Measurements from ENCODE around the gene CLEC11A.
"Not testable (repeated sequence)": the region's sequence is repeated elsewhere in the genome, so short reads cannot be mapped to it uniquely, and the experiment has no call there.

The CLEC11A gene

DNA sequence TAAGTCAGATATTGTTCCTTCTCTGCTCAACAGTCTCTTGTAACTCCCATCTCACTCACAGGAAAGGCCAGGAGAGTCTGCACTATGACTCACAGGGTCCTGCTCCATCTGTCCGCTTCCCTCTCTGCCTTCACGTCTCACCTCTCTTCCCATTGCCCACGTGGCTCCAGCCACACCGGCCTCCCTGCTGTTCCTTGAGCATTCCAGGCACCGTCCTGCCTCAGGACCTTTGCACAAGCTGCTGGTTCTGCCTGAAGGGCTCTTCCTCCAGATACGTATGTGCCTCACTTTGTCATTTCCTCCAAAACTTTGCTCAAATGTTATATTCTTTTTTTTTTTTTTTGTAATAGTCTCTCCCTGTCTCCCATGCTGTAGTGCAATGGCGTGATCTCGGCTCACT, 33.1 kb downstream of the CLEC11A start:
- DNase-seq: not testable (repeated sequence)

- not testable (repeated sequence) for DNase-seq
Measured at GRCh38 chr19:50757624-50758023, 34.5 kb downstream of the CLEC11A start.

GRCh38 chr19:50759076-50759475, 35.9 kb downstream of the CLEC11A start:
- DNase-seq: not testable (repeated sequence)

DNA sequence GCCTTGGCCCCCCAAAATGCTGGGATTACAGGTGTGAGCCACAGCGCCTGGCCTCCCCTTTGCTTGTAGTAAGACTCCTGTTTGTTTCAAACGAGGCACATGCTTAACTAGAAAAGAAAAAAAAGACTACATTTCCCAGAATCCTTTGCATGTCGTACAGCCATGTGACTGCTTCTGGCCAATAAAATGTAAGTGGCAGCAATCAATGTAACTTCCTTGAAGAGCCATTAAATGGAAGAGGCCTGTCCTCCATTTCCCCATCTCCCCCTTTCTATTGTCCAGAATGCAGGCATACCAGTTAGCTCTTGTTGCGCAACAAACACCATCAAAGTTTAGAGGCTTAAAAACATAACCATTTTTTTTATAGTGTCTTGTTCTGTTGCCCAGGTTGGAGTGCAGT, 36.7 kb downstream of the CLEC11A start:
- DNase-seq: no peak

- DNase-seq: not testable (repeated sequence)
Measured at GRCh38 chr19:50761501-50761900, 38.3 kb downstream of the CLEC11A start.

DNA sequence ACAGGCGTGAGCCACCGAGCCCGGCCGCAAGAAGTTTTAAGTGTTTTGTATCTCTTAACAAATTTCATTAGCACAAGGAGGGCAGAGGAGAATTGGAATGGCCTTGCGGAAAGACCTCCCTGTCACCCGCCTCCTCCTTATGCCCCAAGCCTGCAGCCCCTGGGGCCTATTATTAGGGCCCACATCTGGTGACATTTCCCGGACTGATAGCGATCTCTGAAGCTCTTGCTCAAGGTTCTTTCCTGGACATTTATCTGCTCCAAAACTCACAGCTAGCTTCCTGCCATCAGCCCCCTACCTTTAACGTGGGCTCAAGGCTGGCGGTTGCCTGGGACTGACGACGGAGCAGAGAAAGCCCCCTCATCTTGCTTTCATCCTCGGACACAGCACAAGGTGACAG, 40.4 kb downstream of the CLEC11A start:
- DNase-seq: not testable (repeated sequence)

GRCh38 chr19:50764409-50764808, 41.2 kb downstream of the CLEC11A start:
- DNase-seq: no peak

DNA sequence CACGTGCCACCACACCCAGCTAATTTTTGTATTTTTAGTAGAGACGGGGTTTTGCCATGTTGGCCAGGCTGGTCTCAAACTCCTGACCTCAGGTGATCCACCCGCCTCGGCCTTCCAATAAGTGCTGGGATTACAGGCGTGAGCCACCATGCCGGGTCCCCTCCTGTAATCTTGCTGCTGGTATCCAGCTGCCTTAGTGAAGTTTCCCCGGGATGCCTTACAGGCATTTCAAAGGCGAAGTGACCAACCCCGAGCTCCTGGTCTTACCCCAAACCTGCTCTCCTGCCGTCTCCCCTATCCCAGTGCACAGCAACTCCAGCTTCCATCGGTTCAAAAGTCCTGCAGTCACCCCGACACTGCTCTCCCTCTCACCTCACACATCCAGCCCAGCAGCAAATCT, 43.6 kb downstream of the CLEC11A start:
- not testable (repeated sequence) for DNase-seq

GRCh38 chr19:50767263-50767662, 44.1 kb downstream of the CLEC11A start:
- not testable (repeated sequence) for DNase-seq

- no peak for DNase-seq
Measured at GRCh38 chr19:50768277-50768676, 45.1 kb downstream of the CLEC11A start.

DNA sequence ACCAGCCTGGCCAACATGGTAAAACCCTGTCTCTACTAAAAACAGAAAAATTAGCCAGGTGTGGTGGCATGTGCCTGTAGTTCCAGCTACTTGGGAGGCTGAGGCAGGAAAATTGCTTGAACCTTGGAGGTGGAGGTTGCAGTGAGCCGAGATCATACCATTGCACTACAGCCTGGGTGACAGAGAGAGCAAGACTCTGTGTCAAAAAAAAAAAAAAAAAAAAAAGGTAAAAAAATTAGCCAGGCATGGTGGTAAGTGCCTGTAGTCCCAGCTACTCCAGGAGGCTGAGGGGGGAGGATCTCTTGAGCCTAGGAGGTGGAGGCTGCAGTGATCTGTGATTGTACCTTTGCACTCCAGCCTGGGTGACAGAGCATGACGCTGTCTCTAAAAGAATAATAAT, 47.0 kb downstream of the CLEC11A start, which contains the start of gene GPR32:
Gene GPR32 (plus strand): TSS at position 301 of the 400 bp plus-strand sequence. CDS start 137 bp downstream, outside the sequence.
- DNase-seq: not testable (repeated sequence)

DNA sequence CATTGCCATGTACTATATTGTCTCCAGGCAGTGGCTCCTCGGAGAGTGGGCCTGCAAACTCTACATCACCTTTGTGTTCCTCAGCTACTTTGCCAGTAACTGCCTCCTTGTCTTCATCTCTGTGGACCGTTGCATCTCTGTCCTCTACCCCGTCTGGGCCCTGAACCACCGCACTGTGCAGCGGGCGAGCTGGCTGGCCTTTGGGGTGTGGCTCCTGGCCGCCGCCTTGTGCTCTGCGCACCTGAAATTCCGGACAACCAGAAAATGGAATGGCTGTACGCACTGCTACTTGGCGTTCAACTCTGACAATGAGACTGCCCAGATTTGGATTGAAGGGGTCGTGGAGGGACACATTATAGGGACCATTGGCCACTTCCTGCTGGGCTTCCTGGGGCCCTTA, 47.7 kb downstream of the CLEC11A start:
- no peak for DNase-seq

DNA sequence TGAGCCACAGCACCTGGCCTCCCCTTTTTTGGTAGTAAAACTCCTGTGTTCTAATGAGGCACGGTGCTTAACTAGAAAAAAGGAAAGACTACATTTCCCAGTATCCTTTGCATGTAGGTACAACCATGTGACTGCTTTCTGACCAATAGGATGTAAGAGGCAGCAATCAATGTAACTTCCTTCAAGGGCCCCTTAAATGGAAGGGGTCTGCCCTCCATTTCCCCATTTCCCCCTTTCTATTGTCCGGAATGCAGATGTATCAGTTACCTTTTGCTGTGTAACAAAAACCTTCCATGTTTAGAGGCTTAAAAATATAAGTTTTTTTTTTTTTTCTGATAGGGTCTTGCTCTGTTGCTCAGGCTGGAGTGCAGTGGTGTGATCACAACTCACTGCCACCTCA, 49.3 kb downstream of the CLEC11A start:
- no peak for DNase-seq

DNA sequence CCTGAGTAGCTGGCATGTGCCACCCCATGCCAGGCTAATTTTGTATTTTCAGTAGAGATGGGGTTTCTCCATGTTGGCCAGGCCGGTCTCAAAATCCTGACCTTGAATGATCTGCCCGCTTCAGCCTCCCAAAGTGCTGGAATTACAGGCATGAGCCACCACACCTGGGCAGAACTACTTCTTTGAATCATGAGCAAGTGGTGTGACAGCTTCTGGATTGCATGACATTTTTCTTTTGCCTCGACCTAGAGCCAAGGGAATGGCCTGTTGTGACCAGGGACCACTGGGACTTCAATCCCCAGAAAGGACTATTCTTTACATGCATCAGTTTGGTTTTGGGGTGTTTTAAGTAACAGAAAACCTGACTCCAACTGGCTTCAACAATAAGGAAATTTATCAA, 49.7 kb downstream of the CLEC11A start:
- DNase-seq: not testable (repeated sequence)

DNA sequence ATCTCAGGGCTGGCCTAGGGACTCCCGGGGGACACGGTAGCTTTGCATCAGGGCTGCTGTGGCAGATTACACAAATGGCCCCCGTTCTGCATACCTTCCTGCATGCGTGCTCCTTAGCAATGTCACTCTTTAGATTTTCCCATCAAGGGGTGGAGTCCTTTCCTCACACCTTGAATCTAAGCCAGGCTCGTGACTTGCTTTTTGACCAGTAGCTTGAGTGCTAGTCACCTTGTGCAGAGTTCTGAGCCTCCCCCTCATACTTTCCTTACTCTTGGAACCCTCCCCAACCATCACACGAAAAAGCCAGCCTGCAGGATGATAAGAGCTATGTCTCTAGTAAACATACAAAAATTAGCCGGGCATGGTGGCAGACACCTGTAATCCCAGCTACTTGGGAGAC, 50.3 kb downstream of the CLEC11A start:
- DNase-seq: not testable (repeated sequence)
